C4-2B (cell line): ENCODE results near the gene CHD9NB.
A peak's percentile ranks its signal among the peaks of the same experiment; 100 is the strongest.
"Not testable (repeated sequence)": the region's sequence is repeated elsewhere in the genome, so short reads cannot be mapped to it uniquely, and the experiment has no call there.

ENCODE experiments used
- H3K27ac ChIP-seq: fragments of 450-650 bp; 2 replicates; pipeline ENCODE4 v1.5.1; 2017
- ZFX ChIP-seq: fragments of 450-650 bp; IDR thresholded peaks from 2 replicates; pipeline ENCODE4 v1.6.1; 2017
- TF ChIP-seq, protein P1 (sequence below): fragments of 450-650 bp; conservative IDR thresholded peaks from 2 replicates; pipeline ENCODE4 v1.5.1; 2017; ENCODE audit warnings: mild to moderate bottlenecking

The CHD9NB gene

DNA sequence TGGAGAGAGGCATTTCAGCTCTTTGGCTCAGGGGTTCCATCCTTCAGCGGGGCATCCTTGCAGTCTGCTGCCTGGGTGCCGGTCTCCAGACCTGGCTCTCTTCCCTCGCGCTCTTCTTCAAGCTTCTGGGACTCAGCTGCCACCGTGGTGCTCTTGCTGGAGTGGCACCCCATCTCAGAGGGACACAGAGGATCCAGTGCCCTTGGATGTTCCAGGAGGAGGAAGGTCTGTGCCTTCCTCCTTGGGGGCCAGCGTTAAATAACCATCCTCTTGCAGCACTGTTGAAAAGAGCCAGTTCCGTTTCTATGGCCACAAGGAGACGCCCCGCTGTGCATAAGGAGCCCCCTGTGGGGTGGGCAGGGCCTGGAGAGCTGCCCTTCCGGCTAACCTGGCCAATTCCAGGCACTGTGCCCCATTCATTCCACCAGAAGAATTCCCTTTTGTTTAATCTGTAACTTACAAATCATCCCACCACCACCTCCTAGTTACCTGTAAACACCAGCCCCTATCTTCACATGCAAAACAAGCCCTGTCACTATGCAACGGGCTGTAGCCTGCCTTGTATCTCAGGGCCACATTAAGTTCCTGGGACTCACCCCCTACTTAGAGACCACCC, 8.6 kb downstream of the CHD9NB start:
- TF ChIP-seq ZFX = no peak
- TF ChIP-seq, protein P1, sequence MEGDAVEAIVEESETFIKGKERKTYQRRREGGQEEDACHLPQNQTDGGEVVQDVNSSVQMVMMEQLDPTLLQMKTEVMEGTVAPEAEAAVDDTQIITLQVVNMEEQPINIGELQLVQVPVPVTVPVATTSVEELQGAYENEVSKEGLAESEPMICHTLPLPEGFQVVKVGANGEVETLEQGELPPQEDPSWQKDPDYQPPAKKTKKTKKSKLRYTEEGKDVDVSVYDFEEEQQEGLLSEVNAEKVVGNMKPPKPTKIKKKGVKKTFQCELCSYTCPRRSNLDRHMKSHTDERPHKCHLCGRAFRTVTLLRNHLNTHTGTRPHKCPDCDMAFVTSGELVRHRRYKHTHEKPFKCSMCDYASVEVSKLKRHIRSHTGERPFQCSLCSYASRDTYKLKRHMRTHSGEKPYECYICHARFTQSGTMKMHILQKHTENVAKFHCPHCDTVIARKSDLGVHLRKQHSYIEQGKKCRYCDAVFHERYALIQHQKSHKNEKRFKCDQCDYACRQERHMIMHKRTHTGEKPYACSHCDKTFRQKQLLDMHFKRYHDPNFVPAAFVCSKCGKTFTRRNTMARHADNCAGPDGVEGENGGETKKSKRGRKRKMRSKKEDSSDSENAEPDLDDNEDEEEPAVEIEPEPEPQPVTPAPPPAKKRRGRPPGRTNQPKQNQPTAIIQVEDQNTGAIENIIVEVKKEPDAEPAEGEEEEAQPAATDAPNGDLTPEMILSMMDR = no peak
- no peak overlapping the region; the same call in 1 of the 2 replicates for H3K27ac ChIP-seq

DNA sequence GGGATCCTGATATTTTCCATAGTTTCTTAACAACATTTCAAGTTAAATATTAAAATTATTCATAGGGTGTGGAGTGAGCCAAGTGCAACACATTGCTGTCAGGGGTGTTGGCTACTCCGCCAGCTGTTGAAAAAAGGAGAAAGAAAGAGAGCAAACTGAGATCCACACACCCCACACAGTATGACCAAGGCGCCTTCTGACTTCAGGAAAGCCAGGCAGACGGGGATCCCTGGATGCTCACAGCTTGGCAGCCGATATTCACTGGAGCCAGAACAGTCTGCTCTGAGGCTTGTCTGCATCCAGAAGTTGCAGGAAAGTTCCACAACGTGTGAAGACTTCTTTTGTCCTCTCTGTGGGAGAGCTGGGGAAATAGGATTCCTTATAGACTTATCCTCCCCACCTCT, 9.3 kb downstream of the CHD9NB start:
- no peak overlapping the region; the same call in 1 of the 2 replicates for H3K27ac ChIP-seq
- TF ChIP-seq ZFX = no peak
- TF ChIP-seq, protein P1 = no peak

DNA sequence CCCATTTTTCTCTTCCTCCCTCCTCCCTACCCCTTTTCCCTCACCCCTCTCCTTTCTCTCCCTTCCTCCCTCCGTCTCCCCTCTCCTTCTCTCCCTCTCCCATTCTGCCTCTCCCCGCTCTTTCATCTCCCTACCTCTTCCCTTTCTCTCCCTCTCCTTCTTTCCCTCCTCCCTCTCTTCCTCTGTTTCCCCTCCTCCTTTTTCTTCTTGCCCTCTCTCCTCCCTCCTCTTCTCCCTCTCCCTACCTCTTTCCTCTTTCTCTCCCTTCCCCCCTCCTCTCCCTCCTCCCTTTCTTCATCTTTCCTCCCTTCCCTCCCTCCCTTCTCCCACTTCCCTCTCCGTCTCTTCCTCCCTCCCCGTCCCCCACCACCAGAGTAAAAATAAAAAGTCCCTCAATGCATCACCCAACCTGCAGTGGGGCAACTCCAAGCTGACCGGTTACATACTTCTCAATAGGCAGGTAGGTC, 10.4 kb downstream of the CHD9NB start:
- no peak overlapping the region for H3K27ac ChIP-seq

DNA sequence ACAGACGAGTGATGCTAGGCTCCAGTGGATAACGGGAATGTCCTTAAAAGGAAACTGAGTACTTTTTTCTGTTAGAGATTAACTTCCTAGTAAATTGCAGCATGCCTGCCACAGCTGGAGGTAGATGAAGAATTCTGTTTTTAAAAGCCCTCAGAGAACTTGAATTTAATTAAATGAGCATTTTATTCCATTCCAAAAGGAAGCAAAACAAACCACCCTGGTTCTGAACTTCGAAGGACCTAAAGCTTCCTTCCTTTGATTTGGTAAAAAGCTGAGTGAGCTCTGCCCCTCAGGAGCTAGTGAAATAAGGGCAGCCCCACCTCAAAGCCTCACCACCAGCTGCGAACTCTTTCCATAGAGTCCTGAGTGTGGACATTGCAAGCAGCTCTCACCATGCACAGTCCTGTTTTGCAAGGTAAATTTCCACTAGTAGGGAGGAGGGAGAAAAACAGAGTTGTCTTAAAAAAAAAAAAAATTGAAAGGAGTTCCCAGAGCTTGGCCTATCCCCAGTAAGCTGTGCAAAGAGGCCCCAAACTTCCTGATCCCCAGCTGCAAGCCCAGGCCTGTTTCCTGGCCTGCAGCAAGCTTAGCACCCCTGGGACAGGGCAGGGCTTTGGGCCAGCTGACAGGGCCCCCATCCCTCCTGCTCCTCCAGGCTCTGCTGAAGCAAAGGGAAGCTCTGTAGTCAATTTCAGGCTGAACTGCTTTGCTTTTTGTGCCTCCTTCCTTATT, 11.2 kb downstream of the CHD9NB start:
- TF ChIP-seq, protein P1 = no peak
- no peak for TF ChIP-seq ZFX
- H3K27ac ChIP-seq = peak overlapping the region; percentile 38; the same call in 1 of the 2 replicates

More for the DNA sequence above, 10.4 kb downstream of the CHD9NB start:
- no peak for TF ChIP-seq ZFX
- TF ChIP-seq, protein P1 = no peak

DNA sequence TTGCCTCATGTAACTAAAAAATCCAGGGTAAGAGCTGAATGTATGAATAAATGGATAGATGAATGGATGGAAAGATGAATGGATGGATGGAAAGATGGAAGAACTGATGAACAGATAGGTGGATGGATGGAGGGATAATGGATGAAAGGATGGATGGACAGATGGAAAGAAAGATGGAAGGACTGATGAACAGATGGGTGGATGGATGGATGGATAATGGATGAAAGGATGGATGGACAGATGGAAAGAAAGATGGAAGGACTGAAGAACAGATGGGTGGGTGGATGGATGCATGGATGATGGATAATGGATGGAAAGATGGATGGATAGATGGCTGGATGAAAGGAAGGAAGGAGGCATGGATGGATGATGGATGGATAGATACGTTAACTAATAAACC, 11.9 kb downstream of the CHD9NB start:
- H3K27ac ChIP-seq = no peak overlapping the region
- no peak for TF ChIP-seq ZFX
- TF ChIP-seq, protein P1 = no peak

DNA sequence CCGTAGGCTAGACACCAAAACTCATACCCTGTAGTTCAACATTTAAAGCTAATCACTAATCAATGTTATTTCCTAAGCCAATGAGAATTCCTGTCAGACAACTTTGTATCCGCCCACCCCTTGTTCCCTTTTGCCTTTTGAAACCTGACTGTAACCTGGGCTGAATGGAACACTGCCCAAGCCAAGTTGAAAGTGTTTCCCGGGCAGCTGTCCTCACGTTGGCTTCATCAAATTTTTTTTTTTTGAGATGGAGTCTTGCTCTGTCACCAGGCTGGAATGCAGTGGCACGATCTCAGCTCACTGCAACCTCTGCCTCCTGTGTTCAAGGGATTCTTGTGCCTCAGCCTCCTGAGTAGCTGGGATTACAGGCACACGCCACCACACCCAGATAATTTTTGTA, 16.0 kb downstream of the CHD9NB start:
- not testable (repeated sequence) for H3K27ac ChIP-seq

DNA sequence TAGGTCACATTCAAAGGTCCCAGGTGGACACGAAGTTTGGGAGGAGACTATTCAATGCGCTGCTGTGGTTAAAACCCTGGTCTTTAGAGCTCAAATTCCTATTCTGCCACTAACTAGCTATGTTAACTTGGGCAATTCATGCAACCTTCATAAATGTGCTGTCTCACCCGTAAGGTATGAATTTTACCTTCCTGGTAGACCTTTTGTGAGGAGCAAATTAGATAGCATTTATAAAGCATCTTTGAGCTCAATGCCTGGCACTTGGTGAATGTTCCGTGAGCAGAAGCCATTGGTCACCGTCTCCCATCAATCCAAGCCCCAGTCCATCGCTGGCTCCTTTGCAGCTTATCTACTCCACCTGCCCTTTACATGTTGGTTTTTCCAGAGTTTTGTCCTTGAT, 16.6 kb downstream of the CHD9NB start:
- TF ChIP-seq ZFX = no peak
- TF ChIP-seq, protein P1 = no peak
- no peak overlapping the region for H3K27ac ChIP-seq
